ENCODE data around the gene HIP1. TPM values are rescaled to one million over a fixed set of nuclear protein-coding genes. Genes with fewer than 3 reads are reported as not detected.

HIP1 gene
- total RNA-seq, 1 experiment from 2014 or later = 43.3 TPM

DNA sequence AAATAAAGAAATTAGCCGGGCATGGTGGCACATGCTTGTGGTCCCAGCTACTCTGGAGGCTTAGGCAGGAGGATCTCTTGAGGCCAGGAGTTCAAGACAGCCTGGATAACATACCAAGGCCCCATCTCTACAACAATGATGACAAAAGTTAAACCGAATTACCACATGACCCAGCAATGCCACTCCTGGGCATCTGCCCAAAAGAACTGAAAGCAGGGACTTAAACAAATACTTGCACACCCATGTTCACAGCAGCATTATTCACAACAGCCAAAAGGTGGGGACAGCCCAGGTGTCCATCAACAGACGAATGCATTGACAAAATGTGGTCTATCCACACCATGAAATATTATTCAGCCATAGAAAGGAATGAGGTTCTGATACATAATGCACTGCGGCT lies 83.9 kb downstream of the HIP1 start:
- ChIA-PET CTCF (no interaction called here), POLR2A (interaction anchor here (0.6 kb wide), 1 partner anchor 18 kb away, joined by 3 read pairs; no protein-coding TSS in a partner anchor)
- ATAC-seq (no peak), DNase-seq (ENCODE audit: low read depth, low spot score) (no peak)
- TF ChIP-seq, protein P1, sequence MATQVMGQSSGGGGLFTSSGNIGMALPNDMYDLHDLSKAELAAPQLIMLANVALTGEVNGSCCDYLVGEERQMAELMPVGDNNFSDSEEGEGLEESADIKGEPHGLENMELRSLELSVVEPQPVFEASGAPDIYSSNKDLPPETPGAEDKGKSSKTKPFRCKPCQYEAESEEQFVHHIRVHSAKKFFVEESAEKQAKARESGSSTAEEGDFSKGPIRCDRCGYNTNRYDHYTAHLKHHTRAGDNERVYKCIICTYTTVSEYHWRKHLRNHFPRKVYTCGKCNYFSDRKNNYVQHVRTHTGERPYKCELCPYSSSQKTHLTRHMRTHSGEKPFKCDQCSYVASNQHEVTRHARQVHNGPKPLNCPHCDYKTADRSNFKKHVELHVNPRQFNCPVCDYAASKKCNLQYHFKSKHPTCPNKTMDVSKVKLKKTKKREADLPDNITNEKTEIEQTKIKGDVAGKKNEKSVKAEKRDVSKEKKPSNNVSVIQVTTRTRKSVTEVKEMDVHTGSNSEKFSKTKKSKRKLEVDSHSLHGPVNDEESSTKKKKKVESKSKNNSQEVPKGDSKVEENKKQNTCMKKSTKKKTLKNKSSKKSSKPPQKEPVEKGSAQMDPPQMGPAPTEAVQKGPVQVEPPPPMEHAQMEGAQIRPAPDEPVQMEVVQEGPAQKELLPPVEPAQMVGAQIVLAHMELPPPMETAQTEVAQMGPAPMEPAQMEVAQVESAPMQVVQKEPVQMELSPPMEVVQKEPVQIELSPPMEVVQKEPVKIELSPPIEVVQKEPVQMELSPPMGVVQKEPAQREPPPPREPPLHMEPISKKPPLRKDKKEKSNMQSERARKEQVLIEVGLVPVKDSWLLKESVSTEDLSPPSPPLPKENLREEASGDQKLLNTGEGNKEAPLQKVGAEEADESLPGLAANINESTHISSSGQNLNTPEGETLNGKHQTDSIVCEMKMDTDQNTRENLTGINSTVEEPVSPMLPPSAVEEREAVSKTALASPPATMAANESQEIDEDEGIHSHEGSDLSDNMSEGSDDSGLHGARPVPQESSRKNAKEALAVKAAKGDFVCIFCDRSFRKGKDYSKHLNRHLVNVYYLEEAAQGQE (IDR thresholded peaks at IDR 0.05; ENCODE audit: insufficient read depth in 1 of 2, low read depth in 2 of 2, low read length in 1 of 2) = no peak
- TF ChIP-seq POLR2AphosphoS5 (IDR thresholded peaks at IDR 0.05; ENCODE audit: low read depth, low read length) (no peak), TCF7L2 (IDR thresholded peaks at IDR 0.05; ENCODE audit: low read depth, low read length) (no peak), SIN3A (IDR thresholded peaks at IDR 0.05; ENCODE audit: borderline replicate concordance, insufficient read depth, low read depth, low read length) (no peak)
- TF ChIP-seq, protein P2, sequence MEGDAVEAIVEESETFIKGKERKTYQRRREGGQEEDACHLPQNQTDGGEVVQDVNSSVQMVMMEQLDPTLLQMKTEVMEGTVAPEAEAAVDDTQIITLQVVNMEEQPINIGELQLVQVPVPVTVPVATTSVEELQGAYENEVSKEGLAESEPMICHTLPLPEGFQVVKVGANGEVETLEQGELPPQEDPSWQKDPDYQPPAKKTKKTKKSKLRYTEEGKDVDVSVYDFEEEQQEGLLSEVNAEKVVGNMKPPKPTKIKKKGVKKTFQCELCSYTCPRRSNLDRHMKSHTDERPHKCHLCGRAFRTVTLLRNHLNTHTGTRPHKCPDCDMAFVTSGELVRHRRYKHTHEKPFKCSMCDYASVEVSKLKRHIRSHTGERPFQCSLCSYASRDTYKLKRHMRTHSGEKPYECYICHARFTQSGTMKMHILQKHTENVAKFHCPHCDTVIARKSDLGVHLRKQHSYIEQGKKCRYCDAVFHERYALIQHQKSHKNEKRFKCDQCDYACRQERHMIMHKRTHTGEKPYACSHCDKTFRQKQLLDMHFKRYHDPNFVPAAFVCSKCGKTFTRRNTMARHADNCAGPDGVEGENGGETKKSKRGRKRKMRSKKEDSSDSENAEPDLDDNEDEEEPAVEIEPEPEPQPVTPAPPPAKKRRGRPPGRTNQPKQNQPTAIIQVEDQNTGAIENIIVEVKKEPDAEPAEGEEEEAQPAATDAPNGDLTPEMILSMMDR (IDR thresholded peaks at IDR 0.05) = no peak
- Histone ChIP-seq H3K9me3 (ENCODE audit: control insufficient read depth, insufficient read depth, low read depth, low read length) (no peaks in the 10 kb centered on the region), H3K4me1 (ENCODE audit: control insufficient read depth, insufficient read depth, low read length) (peaks cover 17% of the 10 kb centered on the region), H3K36me3 (ENCODE audit: control insufficient read depth, insufficient read depth, low read length) (no peaks in the 10 kb centered on the region), H3K27me3 (ENCODE audit: control insufficient read depth, insufficient read depth, low read length) (no peaks in the 10 kb centered on the region), H3K4me3 (ENCODE audit: low read depth in 2 of 2, low read length in 2 of 2) (no peak overlapping the region), H3K27ac (ENCODE audit: low read length) (no peak overlapping the region)
- in situ Hi-C loops (cut with HindIII; ENCODE audit: low pct_unique_long_range_greater_than_20kb, low sequenced_read_pairs) (no loop called here), intact Hi-C loops (cut with micrococcal nuclease; ENCODE audit: unreplicated experiment) (no loop called here)
- BruUV-seq (replicated peaks) = no TSS peak

DNA sequence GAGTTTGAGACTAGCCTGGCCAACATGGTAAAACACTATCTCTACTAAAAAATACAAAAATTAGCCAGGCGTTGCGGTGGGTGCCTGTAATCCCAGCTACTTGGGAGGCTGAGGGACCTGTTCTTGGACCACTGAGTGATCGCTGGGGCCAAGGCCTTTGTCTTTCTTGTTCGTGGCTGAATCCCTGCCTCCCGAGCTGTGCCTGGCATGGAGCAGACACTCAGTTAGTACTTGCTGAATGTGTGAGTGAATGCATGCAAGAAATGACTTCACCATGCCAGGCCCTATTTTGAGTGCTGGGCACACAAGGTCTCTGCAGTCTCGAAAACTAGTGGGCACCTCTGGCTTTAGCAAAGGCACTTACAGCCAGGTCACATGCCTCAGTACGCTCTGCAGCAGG lies 85.1 kb downstream of the HIP1 start:
- Histone ChIP-seq H3K9me3 (ENCODE audit: control insufficient read depth, insufficient read depth, low read depth, low read length) (no peaks in the 10 kb centered on the region), H3K27ac (ENCODE audit: low read length) (no peak overlapping the region), H3K36me3 (ENCODE audit: control insufficient read depth, insufficient read depth, low read length) (no peaks in the 10 kb centered on the region), H3K4me1 (ENCODE audit: control insufficient read depth, insufficient read depth, low read length) (peaks cover 25% of the 10 kb centered on the region), H3K27me3 (ENCODE audit: control insufficient read depth, insufficient read depth, low read length) (no peaks in the 10 kb centered on the region), H3K4me3 (ENCODE audit: low read depth in 2 of 2, low read length in 2 of 2) (no peak overlapping the region)
- DNase-seq (ENCODE audit: low read depth, low spot score) (no peak), ATAC-seq (no peak)
- BruUV-seq (replicated peaks) = no TSS peak
- POLR2A ChIA-PET = no interaction called here
- intact Hi-C loops (cut with micrococcal nuclease; ENCODE audit: unreplicated experiment) (no loop called here), in situ Hi-C loops (cut with HindIII; ENCODE audit: low pct_unique_long_range_greater_than_20kb, low sequenced_read_pairs) (no loop called here)
- no peak for TF ChIP-seq TCF7L2 (IDR thresholded peaks at IDR 0.05; ENCODE audit: low read depth, low read length)
- TF ChIP-seq, protein P2 (IDR thresholded peaks at IDR 0.05) = no peak
- no peak for TF ChIP-seq SIN3A (IDR thresholded peaks at IDR 0.05; ENCODE audit: borderline replicate concordance, insufficient read depth, low read depth, low read length)
- no peak for TF ChIP-seq POLR2AphosphoS5 (IDR thresholded peaks at IDR 0.05; ENCODE audit: low read depth, low read length)
- TF ChIP-seq, protein P1 (IDR thresholded peaks at IDR 0.05; ENCODE audit: insufficient read depth in 1 of 2, low read depth in 2 of 2, low read length in 1 of 2) = no peak
- CTCF ChIA-PET = no interaction called here
